Fibroblast of the conjunctiva (primary cell): ENCODE measurements around the gene TYW1B.
"Not testable (repeated sequence)": the region's sequence is repeated elsewhere in the genome, so short reads cannot be mapped to it uniquely, and the experiment has no call there.

Source experiments
- DNase-seq: peaks from one replicate; pipeline ENCODE4 v3.0.0-alpha.2; 2010; ENCODE audit warnings: low read depth

The TYW1B gene

GRCh38 chr7:72754312-72754711, 73.7 kb downstream of the TYW1B start:
- DNase-seq: no peak

GRCh38 chr7:72753781-72754180, 74.2 kb downstream of the TYW1B start:
- DNase-seq: no peak

- not testable (repeated sequence) for DNase-seq
These were observed 74.8 kb downstream of the TYW1B start for GRCh38 chr7:72753229-72753628.

- no peak for DNase-seq
These were observed 76.0 kb downstream of the TYW1B start for GRCh38 chr7:72751978-72752377.

- DNase-seq: no peak
These were observed 76.6 kb downstream of the TYW1B start for GRCh38 chr7:72751378-72751777.

GRCh38 chr7:72748649-72749048, 79.4 kb downstream of the TYW1B start:
- DNase-seq: not testable (repeated sequence)

GRCh38 chr7:72744244-72744926, 83.6 kb downstream of the TYW1B start:
- DNase-seq: peak; percentile 35

- not testable (repeated sequence) for DNase-seq
These were observed 84.2 kb downstream of the TYW1B start for GRCh38 chr7:72743801-72744200.

- DNase-seq: not testable (repeated sequence)
These were observed 88.3 kb downstream of the TYW1B start for GRCh38 chr7:72739716-72740115.

GRCh38 chr7:72735855-72736254, 92.1 kb downstream of the TYW1B start:
- not testable (repeated sequence) for DNase-seq

GRCh38 chr7:72730815-72731214, 97.2 kb downstream of the TYW1B start:
- DNase-seq: not testable (repeated sequence)

- DNase-seq: not testable (repeated sequence)
These were observed 97.6 kb downstream of the TYW1B start for GRCh38 chr7:72730384-72730783.

GRCh38 chr7:72729130-72729529, 98.9 kb downstream of the TYW1B start:
- not testable (repeated sequence) for DNase-seq

- not testable (repeated sequence) for DNase-seq
These were observed 105.3 kb downstream of the TYW1B start for GRCh38 chr7:72722694-72723093.

GRCh38 chr7:72720890-72721289, 107.1 kb downstream of the TYW1B start:
- DNase-seq: not testable (repeated sequence)

GRCh38 chr7:72717252-72717774, 110.7 kb downstream of the TYW1B start:
- not testable (repeated sequence) for DNase-seq

GRCh38 chr7:72711927-72712326, 116.1 kb downstream of the TYW1B start:
- not testable (repeated sequence) for DNase-seq

GRCh38 chr7:72710983-72711382, 117.0 kb downstream of the TYW1B start:
- DNase-seq: no peak

GRCh38 chr7:72709909-72710308, 118.1 kb downstream of the TYW1B start:
- no peak for DNase-seq

GRCh38 chr7:72708371-72709050, 119.5 kb downstream of the TYW1B start:
- not testable (repeated sequence) for DNase-seq

GRCh38 chr7:72706521-72706920, 121.5 kb downstream of the TYW1B start:
- no peak for DNase-seq

GRCh38 chr7:72705693-72706092, 122.3 kb downstream of the TYW1B start:
- not testable (repeated sequence) for DNase-seq

- DNase-seq: no peak
These were observed 123.1 kb downstream of the TYW1B start for GRCh38 chr7:72704894-72705293.
